WERI-Rb-1 (cell line): ENCODE results near the gene CCDC180.

Experiments used
- DNase-seq: peaks from one replicate; pipeline ENCODE4 v3.0.0-alpha.2; 2020
- H3K27ac ChIP-seq: fragments of 250-450 bp; sonication (Bioruptor Pico); 2 replicates; pipeline ENCODE4 v1.5.1; 2020; ENCODE audit warnings: mild to moderate bottlenecking, moderate library complexity
- H3K27me3 ChIP-seq: fragments of 250-450 bp; sonication (Bioruptor Pico); 2 replicates; pipeline ENCODE4 v1.5.1; 2021; ENCODE audit warnings: mild to moderate bottlenecking, low read depth, moderate library complexity; ENCODE audit not compliant: insufficient read depth, severe bottlenecking
- H3K36me3 ChIP-seq: fragments of 250-450 bp; sonication (Bioruptor Pico); 2 replicates; pipeline ENCODE4 v1.5.1; 2020; ENCODE audit warnings: mild to moderate bottlenecking, moderate library complexity
- H3K4me3 ChIP-seq: 2 replicates; pipeline ENCODE4 v1.5.1; 2011; ENCODE audit warnings: low read depth, mild to moderate bottlenecking, control low read depth, low read length
- H3K9me3 ChIP-seq: fragments of 250-450 bp; sonication (Bioruptor Pico); 2 replicates; pipeline ENCODE4 v1.5.1; 2021; ENCODE audit warnings: mild to moderate bottlenecking, moderate library complexity; ENCODE audit not compliant: severe bottlenecking
- CTCF ChIP-seq: IDR thresholded peaks from 2 replicates; pipeline ENCODE4 v1.5.1; 2011; ENCODE audit warnings: low read depth, mild to moderate bottlenecking, control low read depth, inconsistent platforms, low read length

The CCDC180 gene

DNA sequence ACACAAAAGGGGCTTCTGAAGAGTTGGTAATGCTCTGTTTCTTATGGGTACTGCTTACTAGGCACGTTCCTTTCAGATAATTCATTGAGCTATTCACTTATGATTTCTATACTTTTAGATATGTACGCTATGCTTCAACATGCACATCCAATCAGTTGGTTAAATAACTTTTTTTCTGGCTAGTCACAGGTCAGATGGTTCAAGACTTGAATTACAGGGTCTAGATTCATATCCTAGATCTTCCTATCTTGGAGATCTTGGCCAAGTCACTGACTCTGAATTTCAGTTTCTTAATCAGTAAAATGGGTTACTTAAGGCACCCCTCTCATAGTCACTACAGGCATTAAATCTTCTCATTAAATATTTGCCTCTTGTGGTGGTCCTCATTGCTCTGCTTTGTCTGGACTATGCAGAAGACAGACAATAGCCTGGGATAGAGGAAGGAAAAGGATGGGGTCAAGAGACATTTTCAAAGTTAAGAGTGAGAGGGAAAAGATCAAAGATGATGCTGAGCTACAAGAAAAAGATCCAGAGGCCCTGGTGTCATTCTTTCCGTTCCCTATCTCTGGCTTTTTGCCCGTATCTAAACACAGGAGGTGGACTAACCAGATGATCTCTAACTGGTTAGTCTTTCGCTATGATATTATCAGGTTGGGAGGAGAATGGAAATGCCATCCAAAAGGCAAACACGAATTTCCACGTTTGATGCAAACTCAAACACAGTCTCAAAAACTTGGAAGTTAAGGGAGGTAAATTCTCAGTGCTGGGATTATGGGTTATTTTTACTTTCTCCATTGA lies 1.8 kb upstream of the CCDC180 start:
- Histone ChIP-seq H3K9me3 (no peaks in the 10 kb centered on the region), H3K4me3 (no peak overlapping the region), H3K27me3 (no peaks in the 10 kb centered on the region), H3K36me3 (peaks cover 15% of the 10 kb centered on the region), H3K27ac (no peak overlapping the region)
- no peak for TF ChIP-seq CTCF
- no peak for DNase-seq

DNA sequence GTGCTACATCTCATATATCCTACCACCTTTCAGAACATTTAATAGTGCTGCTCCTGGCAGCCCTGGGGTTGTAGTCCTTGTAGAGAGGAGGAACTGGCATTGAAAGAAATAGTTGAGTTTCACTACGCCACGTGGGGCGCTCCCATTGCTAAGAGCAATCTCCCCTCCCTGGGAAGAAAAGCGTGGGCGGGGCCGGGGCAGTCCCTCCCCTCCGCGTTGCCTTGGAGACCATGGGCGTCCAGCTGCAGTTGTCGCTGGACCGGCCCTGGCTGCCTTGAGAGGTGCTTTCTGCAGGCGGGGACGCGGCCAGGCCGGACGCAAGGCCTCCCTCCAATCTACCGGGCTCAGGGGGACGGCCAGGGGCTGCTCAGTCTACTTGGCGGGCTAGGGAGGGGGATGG lies 368 bp upstream of the CCDC180 start:
- Histone ChIP-seq H3K36me3 (peaks cover 26% of the 10 kb centered on the region), H3K9me3 (no peaks in the 10 kb centered on the region), H3K4me3 (no peak overlapping the region), H3K27me3 (no peaks in the 10 kb centered on the region), H3K27ac (no peak overlapping the region)
- no peak for DNase-seq
- TF ChIP-seq CTCF: no peak

DNA sequence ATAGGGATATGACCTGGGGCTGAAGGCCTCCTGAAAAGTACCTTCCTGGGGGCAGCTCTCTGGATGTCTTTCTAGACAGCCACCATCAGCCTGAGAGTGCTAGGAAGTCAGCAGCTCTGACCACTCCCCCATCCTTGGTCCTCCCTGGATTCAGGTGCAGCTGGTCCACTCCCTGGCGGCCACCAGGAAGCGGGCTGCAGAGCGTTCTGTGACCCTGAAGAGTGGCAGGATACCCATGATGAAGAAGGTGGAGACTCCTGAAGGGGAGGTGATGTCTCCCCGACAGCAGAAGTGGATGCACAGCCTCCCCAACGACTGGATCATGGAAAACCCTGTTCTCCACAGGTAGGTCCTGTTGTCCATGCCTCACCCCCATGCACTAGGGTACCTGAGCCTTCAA lies 1.8 kb downstream of the CCDC180 start:
- Histone ChIP-seq H3K9me3 (no peaks in the 10 kb centered on the region), H3K27ac (no peak overlapping the region), H3K4me3 (no peak overlapping the region), H3K27me3 (no peaks in the 10 kb centered on the region), H3K36me3 (peaks cover 44% of the 10 kb centered on the region)
- TF ChIP-seq CTCF: no peak
- DNase-seq: no peak

DNA sequence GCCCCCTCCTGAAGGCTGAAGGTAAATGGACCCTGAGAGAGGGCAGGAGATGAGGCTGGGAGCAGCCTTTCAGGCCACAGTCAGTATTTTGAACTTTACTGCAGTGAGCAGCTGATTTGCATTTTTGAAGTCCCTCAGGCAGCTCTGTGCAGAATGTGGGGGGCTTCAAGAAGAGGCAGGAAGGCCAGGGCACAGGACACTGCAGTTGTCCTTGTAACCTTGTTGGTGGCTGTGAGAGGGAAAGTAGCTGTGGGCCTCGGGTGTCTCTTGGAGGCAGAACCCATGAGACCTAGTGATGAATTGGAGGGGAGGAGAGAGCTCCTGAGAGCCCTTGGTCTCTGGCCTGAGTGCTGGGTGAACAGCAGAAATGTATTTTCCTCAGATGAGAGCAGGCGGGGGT lies 2.6 kb downstream of the CCDC180 start:
- H3K4me3 ChIP-seq: no peak overlapping the region
- H3K36me3 ChIP-seq: peaks cover 52% of the 10 kb centered on the region

DNA sequence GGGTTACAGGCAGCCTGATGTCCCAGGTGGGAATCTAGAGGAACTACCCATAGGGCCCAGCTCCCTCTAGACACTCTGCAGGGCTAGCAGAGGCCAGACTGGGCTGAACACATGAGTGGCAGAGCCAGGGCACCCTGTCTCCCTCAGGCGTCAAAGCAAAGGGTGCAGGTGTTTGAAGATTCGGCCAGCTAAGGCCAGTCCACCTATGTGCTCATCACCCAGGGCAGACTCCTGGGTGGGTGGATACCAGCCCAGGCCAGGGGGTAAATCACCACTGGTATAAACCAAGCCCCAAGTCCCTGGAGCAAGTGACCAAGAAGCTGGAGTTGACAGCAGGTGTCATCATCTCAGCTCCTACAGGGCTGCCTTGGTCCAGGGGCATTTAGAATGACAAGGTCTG lies 3.4 kb downstream of the CCDC180 start:
- no peaks in the 10 kb centered on the region for H3K27me3 ChIP-seq
- no peaks in the 10 kb centered on the region for H3K9me3 ChIP-seq
- H3K4me3 ChIP-seq: no peak overlapping the region
- no peak for DNase-seq
- TF ChIP-seq CTCF: no peak
- no peak overlapping the region for H3K27ac ChIP-seq
- peaks cover 61% of the 10 kb centered on the region for H3K36me3 ChIP-seq

More for the DNA sequence above, 2.6 kb downstream of the CCDC180 start:
- no peaks in the 10 kb centered on the region for H3K27me3 ChIP-seq
- H3K27ac ChIP-seq: no peak overlapping the region
- TF ChIP-seq CTCF: no peak
- no peak for DNase-seq
- no peaks in the 10 kb centered on the region for H3K9me3 ChIP-seq
